SU-DHL-6 (cell line): ENCODE data around the gene IGF2BP2.

Experiments
- CTCF ChIP-seq: fragments of 200-600 bp; sonication (generic); IDR thresholded peaks from one replicate; pipeline ENCODE4 v1.5.1; 2017; ENCODE audit warnings: antibody characterized with exemption, mild to moderate bottlenecking, low read length, moderate library complexity; ENCODE audit not compliant: insufficient read depth, poor library complexity, severe bottlenecking
- EZH2phosphoT487 ChIP-seq: fragments of 200-600 bp; sonication (generic), shearing (Covaris generic); conservative IDR thresholded peaks from 2 replicates; pipeline ENCODE4 v1.6.1; 2018; ENCODE audit warnings: mild to moderate bottlenecking, antibody characterized with exemption, low read length, moderate library complexity, mixed read lengths

DNA sequence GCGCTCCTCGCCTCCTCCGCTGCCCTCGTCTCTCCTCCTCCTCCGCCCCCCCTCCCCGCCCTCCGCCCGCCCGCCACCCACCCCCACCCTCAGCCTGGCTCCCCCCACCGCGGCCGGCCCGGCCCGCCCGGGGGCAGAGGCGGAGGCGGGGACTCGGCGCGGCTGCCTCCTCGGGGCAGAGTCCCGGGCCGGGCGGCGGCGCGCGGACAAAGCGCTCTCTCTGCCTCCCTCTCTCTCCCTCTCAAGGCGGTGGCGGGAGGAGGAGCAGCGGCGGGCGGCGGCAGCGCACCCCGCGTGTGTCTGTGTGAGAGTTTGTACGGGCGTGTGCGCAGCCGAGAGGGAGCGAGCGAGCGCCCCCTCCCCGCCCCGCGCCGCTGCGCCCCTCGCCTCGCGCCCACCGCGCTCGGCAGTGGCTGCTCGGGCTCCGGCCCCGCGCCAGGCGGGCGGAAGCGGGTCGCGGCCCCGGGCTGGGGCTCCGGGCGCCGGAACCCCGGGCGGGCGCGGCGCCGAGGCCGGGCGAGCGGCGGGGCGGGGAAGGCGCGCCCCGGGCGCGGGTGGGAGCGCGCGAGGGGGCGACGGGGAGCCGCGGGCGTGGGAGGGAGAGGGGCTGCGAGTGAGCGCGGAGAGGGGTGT, at the start of gene IGF2BP2:
- TF ChIP-seq CTCF (no peak), EZH2phosphoT487 (no peak)
